Raji (cell line): Measurements from ENCODE around the gene VWA5B2.

Experiments
- POLR2A ChIP-seq: IDR thresholded peaks from 2 replicates; pipeline ENCODE4 v1.6.1; 2011; ENCODE audit warnings: low read depth, low read length, control low read depth; ENCODE audit not compliant: insufficient read depth

The VWA5B2 gene

DNA sequence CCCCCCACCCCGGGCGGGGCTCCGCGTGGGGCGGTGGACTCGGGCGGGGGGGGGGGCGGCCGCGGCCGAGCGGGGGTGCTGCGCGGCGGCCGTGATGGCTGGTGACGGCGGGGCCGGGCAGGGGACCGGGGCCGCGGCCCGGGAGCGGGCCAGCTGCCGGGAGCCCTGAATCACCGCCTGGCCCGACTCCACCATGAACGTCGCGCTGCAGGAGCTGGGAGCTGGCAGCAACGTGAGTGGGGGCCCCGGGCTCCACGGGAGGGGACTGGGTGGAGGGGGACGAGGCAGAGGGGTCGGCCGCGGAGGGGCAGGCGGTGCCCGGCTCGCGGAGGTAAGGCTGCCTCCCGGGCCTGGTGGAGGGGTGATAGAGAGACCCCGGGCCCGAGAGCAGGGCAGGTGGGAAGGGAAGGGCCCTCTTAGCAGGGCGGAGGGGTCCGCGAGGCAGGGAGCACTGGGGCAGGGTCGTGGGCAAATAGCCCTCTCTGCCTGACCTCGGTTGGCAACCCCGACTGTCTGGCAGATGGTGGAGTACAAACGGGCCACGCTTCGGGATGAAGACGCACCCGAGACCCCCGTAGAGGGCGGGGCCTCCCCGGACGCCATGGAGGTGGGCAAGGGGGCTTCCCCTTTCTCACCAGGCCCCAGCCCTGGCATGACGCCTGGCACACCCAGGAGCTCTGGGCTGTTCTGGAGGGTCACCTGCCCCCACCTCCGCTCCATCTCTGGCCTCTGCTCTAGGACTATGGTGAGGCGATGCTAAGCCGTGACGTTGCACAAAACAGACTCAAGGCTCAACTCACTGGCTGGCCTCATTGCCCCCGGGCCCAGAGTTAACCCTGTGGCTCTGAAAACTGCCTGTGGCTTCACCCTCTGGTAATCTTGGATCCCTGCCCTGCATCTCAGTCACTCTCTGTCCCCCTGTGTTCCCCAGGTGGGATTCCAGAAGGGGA, 46.9 kb downstream of the VWA5B2 start, which contains the start of gene ECE2:
Gene ECE2, plus strand, starts transcription at position 62 of the 950 bp plus-strand sequence. Its CDS starts 132 bp downstream, at position 194.
- TF ChIP-seq POLR2A = no peak

DNA sequence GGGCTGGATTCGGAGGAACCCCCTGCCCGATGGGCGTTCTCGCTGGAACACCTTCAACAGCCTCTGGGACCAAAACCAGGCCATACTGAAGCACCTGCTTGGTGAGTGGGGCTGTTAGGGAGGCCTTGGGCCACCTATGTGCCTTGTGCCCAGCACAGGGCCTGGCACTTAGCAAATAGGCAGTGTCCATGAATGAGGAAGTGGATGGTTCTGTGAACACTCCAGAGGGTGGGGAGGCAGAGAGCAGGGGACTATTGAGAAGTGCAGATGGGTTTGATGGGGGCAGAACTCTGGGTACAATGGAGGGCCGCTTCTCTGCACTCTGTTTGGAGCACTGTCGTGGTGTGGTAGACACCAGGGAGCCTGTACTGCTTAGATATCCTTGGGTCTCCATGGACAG, 48.0 kb downstream of the VWA5B2 start:
- no peak for TF ChIP-seq POLR2A

DNA sequence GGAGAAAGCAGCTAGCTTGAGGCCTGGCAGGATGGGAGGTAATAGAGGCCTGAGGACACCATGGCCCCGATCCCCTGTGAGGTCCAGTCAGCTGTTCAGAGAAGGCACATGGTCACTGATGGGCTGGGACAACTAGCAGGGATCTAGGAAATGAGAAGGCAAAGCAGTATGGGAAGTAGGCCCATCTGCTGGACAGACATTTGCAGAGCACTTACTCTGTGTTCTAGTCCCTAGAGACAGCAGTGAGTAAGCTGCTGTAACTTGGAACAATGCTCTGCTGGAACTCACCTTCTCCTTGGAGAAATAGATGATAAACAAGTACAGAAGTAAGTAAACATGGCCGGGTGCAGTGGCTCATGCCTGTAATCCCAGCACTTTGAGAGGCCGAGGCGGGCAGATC, 53.6 kb downstream of the VWA5B2 start:
- no peak for TF ChIP-seq POLR2A

DNA sequence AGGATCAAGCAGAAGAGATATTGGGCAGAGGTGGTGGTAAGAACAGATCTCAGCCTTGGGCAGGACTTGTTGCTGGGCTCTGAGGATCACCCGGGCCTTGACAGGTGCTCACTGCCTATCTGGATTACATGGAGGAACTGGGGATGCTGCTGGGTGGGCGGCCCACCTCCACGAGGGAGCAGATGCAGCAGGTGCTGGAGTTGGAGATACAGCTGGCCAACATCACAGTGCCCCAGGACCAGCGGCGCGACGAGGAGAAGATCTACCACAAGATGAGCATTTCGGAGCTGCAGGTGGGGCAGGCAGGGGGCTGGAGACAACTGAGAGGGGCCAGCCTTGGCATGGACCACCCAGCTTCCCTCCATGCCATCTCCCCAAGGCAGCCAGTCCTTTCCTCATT, 54.3 kb downstream of the VWA5B2 start:
- no peak for TF ChIP-seq POLR2A

DNA sequence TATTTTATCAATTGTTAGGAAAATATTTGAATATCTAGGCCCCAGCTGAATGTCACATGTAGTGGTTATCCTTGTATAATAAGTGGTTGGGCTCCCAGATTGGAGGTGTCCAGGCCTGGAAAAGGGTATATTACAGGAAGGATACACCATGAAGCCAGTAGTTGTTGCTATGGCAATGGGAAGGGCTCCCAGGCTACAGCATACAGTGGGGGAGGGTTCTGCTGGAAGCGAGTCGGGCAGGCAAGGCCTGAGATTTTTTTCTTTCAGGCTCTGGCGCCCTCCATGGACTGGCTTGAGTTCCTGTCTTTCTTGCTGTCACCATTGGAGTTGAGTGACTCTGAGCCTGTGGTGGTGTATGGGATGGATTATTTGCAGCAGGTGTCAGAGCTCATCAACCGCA, 55.3 kb downstream of the VWA5B2 start:
- no peak for TF ChIP-seq POLR2A

DNA sequence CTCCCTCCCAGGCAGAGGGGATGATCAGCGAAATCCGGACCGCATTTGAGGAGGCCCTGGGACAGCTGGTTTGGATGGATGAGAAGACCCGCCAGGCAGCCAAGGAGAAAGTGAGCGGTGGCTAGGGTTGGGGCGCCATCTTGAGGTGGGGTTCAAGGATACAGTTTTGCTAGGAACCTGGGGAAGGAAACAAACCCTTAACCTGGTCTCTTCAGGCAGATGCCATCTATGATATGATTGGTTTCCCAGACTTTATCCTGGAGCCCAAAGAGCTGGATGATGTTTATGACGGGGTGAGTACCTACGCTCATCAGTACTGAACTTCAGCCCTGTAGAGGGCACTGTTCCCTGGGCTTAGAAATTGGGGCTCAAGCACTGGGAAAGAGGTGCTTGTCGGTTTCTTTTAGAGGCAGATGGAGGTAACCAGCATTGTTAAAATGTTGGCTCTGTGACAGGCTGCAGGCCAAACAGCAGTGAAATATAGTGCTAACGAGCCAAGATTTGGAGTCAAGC, 60.1 kb downstream of the VWA5B2 start:
- no peak for TF ChIP-seq POLR2A

DNA sequence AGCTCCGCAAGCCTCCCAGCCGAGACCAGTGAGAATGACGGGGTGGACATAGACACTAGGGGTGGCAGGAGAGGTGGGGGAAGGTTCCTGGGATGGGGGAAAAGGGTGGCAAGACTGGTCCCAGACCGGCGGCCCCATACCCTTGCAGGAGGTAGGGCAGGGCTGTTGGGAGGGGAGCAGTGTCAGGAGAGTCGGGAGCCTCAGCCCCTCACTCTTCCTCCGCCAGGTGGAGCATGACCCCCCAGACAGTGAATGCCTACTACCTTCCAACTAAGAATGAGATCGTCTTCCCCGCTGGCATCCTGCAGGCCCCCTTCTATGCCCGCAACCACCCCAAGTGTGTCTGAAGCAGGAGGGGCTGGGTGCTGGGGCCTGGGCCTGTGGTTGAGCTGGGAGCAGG, 60.9 kb downstream of the VWA5B2 start:
- no peak for TF ChIP-seq POLR2A

DNA sequence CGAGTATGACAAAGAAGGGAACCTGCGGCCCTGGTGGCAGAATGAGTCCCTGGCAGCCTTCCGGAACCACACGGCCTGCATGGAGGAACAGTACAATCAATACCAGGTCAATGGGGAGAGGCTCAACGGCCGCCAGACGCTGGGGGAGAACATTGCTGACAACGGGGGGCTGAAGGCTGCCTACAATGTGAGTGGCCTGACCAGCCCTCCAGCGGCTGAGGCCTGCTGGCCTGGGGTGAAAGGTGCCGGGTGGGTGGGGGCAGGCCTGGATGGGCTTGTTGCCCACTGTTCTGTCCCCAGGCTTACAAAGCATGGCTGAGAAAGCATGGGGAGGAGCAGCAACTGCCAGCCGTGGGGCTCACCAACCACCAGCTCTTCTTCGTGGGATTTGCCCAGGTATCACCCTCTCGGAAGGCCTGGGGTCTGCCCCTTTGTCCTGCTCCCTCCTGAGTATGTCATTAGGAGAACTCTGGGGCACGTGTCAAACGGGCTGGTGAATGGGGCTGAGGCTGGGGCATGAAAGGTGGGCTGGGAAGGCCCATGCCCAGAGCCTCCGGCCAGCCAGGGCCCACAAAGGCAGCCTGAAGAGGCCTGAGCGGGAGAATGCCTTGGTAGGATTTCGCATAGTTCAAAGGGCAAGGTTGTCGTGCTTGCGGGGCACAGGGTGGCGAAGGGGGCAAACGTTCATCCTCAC, 61.8 kb downstream of the VWA5B2 start:
- TF ChIP-seq POLR2A = no peak
